ENCODE data around the gene TSPAN16.

TSPAN16 gene

DNA sequence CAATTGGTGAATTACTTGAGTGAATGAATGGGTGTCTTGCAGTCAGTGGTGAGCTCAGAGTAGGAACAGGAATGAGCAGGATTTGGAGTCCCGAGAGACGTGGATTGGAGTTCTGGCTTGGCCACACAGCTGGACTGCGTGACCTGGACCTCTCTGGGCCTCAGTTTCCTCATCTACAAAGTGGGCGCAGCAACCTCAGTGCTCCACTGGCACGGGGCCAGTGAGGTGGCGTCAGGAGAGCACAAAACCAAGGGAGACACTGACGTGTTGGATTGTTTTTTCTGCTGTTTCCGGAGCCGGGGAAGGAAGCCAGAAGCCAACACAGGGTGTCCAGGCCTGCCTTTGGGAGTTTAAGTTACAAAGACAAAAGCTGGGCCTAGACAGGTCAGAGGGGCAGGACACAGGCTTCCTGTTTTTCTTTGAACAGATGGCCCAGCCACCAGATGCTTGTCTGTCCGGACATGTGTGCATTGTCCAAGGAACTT, 27.1 kb upstream of the TSPAN16 start:
- DNase-seq (ENCODE audit: low read depth): no peak

DNA sequence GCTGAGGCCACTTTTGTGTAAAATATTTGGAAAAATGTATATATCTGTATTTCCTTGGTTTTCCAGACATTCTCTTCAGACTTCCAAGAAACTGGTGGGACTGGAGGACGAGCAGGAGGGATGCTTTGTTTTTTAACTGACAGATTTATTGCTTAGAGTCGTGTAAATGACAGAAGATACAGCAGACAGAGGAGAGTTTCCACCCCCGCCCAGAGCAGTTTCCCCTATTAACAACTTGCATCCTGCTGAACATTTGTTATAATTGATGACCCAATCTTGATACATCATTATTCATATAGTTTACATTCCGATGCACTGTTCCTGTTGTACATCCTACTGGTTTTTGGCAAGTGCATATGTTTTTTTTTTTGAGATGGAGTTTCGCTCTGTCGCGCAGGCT, 26.6 kb upstream of the TSPAN16 start:
- no peak for DNase-seq (ENCODE audit: low read depth)

DNA sequence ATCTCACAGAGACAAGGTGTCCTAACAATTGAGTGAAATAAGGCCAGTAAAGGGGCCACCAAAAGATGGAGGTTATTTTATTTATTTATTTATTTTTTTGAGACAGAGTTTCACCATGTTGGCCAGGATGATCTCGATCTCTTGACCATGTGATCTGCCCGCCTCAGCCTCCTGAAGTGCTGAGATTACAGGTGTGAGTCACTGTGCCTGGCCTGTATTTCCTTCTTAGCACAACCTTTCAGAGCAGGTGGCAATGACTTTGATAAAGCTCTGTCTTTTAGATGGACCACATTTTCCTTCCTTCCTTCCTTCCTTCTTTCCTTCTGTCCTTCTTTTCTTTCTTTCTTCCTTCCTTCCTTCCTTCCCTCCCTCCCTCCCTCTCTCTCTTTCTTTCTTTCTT, 22.7 kb upstream of the TSPAN16 start:
- DNase-seq (ENCODE audit: low read depth): no peak

DNA sequence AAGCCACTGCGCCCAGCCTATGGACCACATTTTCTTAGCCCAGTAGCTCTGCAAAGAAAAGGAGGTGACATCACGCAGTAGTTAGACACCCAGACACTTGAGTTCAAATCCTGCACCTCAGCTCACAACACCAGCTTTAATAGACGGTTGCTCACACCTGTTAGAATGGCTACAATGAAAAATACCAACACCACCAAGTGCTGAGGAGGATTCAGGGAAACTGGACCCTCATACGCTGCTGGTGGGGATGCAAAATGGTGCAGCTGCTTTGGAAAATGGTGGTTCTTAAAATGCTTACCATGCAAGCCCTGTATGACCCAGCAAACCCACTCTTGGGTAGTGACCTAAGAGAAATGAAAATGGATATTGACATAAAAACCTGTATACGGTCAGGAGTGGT, 22.0 kb upstream of the TSPAN16 start:
- DNase-seq (ENCODE audit: low read depth): no peak

DNA sequence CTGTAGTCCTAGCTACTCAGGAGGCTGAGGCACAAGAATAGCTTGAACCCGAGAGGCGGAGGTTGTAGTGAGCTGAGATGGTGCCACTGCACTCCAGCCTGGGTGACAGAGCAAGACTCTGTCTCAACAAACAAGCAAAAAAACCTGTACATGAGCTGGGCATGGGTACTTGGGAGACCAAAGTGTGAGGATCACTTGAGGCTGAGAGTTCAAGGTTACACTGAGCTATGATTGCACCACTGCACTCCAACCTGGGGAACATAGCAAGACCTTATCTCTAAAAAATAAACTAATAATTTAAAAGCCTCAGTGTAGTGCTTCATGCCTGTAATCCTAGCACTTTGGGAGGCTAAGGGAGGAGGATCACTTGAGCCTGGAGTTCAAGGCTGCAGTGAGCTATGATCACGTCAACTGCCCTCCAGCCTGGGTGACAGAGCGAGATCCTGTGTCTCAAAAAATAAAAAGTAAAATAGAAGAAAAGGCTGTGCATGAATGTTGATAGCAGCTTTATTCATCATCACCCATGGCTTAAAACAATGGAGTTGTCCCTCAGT, 21.4 kb upstream of the TSPAN16 start:
- no peak for DNase-seq (ENCODE audit: low read depth)

DNA sequence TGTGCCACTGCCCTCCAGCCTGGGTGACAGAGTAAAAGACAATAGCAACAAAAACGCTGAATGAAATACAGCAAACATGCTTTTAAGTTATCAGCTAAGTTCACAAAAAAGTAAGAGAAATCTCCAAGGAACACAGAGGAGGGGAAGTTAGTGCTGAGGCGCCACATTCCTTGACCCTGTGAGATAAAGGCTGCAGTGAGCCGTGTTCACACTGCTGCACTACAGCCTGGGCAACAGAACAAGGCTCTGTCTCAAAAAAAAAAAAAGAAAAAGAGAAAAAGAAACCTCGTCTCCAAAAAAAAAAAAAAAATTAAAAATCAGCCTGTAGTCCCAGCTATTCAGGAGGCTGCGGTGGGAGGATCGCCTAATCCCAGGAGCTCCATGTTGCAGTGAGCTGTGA, 17.3 kb upstream of the TSPAN16 start:
- DNase-seq (ENCODE audit: low read depth): no peak

DNA sequence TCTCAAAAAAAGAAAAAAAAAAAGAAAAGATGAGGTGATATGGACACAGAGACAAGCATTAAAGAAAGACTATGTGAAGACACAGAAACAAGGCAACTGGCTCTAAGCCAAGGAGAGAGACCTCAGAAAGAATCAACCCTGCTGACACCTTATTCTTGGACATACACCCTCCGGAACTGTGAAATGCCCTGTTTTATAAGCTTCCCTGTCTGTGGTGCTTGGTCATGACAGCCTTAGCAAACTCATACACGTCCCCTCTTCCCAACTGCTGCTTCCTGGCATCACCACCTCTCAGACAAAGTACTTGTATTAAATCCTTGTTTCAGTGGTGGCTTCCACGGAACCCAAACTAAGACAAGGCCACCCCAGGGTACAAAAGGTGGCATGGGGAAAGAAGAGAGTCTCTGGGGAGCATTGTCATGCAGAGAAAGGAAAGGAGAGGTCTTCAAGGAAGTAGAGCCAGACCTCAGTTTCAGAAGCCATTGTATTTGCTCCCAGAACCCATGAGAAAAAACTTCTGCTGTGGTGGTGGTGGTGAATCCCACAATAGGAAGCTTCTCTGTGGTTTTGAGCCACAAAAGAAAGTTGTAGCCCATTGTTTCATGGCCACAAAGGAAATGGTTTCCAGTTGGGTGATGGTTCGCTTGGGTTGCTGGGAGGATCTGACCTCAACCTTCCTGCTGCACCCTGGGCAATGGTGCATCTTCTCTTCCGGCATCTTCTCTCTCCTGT, 16.3 kb upstream of the TSPAN16 start:
- no peak for DNase-seq (ENCODE audit: low read depth)

DNA sequence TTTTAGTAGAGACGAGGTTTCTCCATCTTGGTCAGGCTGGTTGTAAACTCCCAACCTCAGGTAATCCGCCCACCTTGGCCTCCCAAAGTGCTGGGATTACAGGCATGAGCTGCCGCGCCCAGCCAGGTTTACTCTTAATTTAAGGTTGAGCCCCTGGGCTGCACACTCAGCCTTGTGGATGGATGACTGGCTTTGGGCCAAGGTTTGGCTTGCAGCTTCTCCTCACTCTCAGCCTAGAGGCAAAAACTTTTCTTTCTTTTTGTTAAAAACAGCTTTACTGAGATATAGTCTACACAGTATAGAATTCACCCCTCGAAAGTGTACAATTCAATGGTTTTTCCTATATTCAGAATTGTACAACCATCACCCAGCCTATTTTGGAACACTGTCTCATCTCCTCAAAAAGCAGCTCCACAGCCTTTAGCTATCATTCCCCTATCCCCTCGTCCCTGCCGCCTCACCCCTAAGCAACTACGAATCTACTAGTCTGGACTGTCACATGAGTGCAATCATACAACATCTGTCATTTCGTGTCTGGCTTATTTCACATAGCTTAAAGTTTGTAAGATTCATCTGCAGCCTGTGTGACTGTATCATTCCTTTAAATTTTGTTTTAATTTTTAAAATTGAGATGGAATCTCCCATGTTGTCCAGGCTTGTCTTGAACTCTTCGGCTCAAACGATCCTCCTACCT, 14.5 kb upstream of the TSPAN16 start:
- DNase-seq (ENCODE audit: low read depth): no peak

DNA sequence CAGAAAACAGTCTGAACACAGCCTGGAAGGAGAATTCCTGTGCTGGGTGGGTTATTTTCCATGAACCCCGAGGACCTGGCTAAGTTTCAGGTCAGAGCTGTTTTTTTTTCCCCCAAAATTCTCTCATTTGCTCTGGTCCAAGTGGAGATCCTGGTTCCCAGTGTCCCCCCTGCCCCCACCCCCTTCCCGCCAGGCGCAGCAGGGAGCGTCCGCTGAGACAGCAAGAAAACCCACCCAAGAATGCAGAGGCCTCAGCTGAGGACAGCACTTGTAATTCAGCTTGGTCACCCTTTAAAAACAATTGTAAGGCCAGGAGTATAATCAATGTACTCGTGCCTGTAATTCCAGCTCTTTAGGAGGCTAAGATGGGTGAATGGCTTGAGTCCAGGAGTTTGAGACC, 11.4 kb upstream of the TSPAN16 start:
- DNase-seq (ENCODE audit: low read depth): no peak

DNA sequence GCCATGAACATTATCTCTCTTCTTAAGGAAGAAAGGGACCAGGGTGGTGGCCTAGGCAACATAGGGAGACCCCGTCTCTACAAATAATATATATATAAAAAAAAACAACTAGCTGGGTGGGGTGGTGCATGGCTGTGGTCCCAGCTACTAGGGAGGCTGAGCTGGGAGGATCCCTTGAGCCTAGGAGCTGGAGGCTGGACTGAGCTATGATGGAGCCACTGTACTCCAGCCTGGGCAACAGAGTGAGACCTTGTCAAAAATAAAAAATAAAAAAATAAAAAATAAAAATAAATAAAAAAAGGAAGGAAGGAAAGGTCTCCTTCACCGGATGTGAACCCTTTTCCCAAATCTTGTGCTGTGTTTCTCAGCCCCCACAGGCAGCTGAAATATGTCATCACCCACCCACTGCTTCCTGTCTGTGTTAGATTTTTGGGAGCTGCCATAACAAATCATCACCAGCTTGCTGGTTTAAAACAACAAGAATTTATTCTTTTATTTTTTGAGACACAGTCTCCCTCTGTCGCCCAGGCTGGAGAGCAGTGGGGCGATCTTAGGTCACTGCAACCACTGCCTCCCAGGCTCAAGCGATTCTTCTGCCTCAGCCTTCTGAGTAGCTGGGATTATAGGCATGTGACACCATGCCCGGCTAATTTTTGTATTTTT, 9.5 kb upstream of the TSPAN16 start:
- DNase-seq (ENCODE audit: low read depth): no peak

DNA sequence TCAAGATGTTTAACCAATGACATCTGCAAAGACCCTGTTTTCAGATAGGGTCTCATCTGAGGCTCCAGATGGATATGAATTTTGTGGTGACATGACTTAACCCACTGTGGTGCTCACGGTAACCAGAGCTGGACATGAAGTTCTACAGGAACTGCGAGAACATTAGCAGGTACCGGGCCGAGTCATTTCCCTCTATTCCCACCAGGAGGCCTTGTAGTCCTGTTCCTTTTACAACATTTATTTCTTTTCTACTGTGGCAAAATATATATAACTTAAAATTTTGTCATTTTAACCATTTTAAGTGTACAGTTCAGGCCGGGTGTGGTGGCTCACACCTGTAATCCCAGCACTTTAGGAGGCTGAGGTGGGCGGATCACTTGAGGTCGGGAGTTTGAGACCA, 7.6 kb upstream of the TSPAN16 start:
- no peak for DNase-seq (ENCODE audit: low read depth)

DNA sequence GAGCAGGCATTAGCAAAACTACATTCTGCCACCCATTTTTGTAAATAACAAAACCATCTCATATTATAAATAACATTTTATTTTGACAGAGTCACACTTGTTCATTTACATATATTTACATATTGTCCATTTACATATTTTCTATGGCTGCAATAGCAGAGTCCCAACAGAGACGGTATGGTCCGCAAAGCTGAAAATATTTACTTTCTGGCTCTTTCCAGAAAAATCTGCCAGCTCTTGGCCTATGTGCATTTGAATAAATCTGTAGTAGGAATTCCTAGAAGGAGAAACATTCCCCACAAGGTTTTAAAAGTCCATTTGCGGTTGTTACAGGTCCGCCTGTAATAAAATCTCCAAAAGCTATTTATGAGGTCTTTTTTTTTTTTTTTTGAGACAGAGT, 5.7 kb upstream of the TSPAN16 start:
- no peak for DNase-seq (ENCODE audit: low read depth)

DNA sequence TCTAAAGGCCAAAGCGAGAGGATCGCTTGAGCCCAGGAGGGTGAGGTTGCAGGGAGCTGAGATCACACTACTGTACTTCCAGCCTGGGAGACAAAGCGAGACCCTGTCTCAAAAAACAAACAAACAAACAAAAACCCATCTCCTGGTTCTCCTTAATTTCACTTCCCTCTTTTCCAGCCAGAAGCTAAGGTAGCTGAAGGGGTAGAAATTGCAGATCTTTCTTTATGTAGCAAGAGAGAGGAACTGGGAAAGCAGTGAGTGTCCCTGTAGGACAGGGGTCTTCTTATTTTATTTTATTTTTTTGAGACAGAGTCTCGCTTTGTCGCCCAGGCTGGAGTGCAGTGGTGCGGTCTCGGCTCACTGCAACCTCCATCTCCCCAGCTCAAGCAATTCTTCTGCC, 4.5 kb upstream of the TSPAN16 start:
- no peak for DNase-seq (ENCODE audit: low read depth)

DNA sequence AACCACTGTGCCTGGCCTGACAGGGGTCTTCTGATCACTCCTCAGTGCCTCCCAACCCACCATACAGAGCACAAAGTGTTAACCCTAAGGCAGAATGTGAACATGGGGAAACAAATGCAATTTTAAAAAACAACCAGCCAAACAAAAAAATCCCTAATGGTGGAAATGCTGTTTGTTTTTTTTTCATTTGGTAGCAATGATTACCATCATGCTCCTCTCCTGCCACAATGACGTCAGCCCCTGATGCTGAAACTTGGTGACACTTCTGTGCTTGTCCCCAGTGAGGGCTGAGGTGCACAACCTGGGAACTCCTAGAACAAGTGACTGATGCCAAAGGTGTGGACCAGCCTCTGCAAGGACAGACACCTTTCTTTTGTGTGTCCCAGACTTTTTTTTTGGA, 4.0 kb upstream of the TSPAN16 start:
- no peak for DNase-seq (ENCODE audit: low read depth)

DNA sequence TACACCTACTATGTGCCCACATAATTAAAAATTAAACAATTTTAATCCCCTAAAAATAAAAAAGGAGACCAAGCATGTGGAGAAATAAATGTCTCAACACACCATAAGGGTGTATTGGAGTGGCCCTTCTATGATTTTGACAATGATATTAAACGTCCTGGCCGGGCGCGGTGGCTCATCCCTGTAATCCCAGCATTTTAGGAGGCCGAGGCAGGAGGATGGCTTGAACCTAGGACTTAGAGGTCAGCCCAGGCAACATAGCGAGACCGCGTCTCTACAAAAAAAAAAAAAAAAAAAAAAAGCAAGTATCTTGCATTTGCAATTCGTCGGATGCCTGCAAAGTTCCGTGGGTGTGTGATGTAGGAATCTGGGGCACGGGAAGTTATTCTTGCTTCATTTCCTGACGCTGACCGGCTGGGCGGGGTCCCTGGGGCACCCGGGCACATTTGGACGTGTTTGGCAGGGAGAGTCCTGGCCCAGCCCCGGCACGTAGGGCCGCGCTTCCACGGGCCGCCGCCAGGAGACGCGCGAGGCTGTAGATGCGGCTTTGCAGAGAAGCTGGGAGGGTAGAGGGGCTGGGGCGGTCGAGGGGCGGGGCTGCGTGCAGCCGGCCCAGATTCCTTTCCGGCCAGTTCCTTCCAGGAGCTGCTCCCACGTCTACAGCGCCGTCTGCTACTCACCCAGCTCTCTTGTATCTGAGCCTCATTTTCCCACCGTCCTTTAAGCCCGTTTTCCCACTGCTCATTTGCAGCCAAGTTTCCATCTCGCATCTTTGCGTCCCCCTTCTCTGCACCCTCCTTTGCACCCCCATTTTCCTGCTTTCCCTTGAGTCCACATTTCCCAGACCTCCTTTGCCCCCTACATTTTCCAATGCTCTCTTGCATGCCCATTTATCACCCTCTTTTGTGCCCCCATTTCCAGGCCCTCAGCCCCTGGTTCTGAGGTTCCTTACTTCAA, 2.2 kb upstream of the TSPAN16 start:
- peak; percentile 60 for DNase-seq (ENCODE audit: low read depth)

DNA sequence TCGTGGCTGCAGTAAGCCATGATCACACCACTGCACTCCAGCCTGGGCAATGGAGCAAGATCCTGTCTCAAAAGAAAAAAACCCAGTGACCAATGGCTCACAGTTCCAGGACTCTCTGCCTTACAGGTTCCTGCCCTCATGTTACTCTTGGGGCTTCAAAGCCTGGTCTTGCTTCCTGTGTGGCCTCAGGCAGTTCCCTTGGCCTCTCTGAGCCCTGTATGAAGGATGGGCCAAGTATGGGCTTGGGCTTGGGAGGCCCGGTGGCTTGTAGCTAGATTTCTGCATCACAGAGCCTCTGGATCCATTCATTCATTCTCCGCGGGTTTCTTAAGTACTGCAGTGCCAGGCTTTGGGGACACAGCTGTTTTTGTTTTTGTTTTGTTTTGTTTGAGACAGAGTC, 780 bp upstream of the TSPAN16 start:
- DNase-seq (ENCODE audit: low read depth): no peak

DNA sequence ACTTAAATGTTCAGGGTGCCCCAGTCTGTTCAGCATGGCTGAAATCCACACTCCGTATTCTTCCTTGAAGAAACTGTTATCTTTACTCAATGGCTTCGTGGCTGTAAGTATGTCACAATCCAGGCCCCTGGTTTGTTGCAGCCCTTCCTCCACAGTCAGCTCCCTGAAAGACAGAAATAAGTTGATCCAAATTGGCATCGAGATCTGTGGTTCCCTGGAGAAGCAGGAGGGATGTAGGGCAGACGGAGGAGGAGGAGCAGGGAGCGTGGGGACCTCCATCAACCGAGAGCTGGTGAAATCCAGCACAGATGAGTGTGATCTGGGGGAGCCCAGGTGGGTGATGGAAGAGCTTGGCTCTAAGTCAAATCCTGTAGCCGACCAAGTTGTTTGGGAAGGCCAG, 304 bp downstream of the TSPAN16 start:
- no peak for DNase-seq (ENCODE audit: low read depth)

DNA sequence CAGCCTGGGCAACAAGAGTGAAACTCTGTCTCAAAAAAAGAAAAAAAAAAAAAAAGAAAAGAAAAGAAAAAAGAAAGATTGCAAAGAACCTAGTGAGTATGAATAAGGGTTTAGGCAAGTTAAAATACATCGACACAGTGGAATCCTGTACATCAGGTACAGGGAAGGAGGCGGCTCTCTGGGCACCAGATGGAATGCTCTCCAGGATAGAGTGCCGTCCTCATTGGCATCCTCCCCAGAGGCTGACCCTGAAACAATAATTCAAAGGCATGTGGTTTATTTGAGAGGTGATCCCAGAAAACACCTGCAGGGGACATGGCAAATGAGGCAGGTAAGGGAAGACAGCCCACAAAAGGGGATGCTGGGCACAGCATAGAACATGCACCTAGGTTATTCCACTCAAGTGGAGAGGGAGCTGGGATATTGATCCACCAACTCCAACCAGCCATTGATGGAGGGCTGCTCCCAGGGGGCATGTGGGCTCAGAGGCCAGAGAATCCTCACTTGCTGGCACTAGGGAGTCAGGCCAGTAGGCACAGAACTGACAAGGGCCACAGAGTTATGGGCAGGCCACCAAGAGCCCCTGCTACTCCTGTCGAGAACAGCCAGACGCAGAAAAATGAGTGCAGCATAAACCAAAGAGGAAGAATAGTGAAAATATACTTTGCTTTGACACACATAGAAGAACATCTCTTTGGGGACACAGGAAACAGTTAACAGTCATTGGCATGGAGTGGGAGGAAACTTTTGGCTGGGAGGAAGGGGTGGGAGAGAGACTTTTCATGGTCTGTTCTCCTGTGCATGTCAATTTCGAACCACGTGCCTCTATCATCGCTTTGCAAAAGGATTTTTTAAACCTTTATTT, 4.2 kb downstream of the TSPAN16 start:
- DNase-seq (ENCODE audit: low read depth): no peak

DNA sequence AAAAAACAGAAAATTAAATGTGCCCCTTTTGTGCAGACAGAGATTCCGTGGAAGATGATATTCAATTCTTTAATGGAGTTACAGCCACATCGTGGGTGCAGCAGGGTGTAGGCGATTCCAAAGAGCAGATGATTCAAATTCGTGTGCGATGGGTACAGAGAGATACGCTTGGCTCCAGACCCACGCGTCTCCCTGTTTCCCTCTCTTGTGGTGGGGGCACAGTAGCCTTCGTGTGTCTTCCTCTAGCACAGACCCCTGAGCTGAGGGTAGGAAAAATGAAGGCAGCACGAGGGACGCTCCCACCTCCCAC, 4.8 kb downstream of the TSPAN16 start:
- no peak for DNase-seq (ENCODE audit: low read depth)

DNA sequence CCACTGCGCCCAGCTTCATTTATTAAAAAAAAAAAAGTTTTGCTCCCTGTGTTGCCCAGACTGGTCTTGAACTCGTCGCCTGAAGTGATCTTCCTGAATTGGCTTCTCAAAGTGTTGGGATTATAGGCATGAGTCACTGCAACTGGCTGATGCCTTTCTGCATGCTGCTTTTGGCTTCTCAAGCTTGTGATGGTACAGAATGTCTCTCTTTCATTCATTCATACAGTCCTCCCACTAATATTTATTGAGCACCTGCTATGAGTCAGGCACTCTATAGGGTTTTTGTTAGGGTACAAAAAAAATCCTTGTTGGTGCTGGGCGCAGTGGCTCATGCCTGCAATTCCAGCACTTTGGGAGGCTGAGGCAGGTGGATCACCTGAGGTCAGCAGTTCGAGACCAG, 9.0 kb downstream of the TSPAN16 start:
- DNase-seq (ENCODE audit: low read depth): no peak

DNA sequence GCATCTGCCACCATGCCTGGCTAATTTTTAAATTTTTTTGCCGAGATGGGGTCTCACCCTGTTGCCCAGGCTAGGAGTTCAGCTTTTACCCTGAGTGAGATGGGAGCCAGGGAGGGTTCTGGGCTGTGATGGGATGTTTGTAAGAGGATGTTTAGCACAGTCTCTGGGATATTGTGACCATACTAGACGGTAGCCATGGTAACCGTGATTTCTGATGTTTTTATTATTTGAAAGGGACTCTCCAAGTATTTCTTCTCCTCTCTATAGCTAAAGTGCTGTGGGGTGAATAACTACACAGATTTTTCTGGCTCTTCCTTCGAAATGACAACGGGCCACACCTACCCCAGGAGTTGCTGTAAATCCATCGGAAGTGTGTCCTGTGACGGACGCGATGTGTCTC, 10.4 kb downstream of the TSPAN16 start:
- no peak for DNase-seq (ENCODE audit: low read depth)

Measured in stimulated activated CD8-positive, alpha-beta memory T cell treated with anti-CD3 and anti-CD28 coated beads, Interleukin-12 subunit alpha, Interleukin-12 subunit beta, amount 100 ng/mL, for 1 hour (primary cell).